Neural cell (in vitro differentiated cells): Measurements from ENCODE around the gene TIMM23. TPM values are rescaled to one million over a fixed set of nuclear protein-coding genes. Genes with fewer than 3 reads are reported as not detected.

Experiments
- H2AFZ ChIP-seq: fragments of 200-600, 300-800 bp; sonication (generic), shearing (Covaris generic); 2 replicates; pipeline ENCODE4 v1.6.0; 2014; ENCODE audit warnings: low read depth, mild to moderate bottlenecking, antibody characterized with exemption, low read length, moderate library complexity
- H3F3A ChIP-seq: fragments of 200-600 bp; shearing (Covaris generic); 2 replicates; pipeline ENCODE4 v1.6.1; 2016; ENCODE audit warnings: mild to moderate bottlenecking, moderate library complexity, mixed read lengths, antibody characterized with exemption, low read length; ENCODE audit not compliant: insufficient read depth, poor library complexity, severe bottlenecking
- H3K27ac ChIP-seq: fragments of 200-600, 300-800 bp; sonication (generic), shearing (Covaris generic); 2 replicates; pipeline ENCODE4 v1.5.1; 2014; ENCODE audit warnings: mild to moderate bottlenecking, low read length, moderate library complexity
- H3K27me3 ChIP-seq: fragments of 300-800, 200-600 bp; sonication (generic), shearing (Covaris generic); 2 replicates; pipeline ENCODE4 v1.6.0; 2014; ENCODE audit warnings: mild to moderate bottlenecking, low read depth, low read length, moderate library complexity; ENCODE audit not compliant: insufficient read depth
- H3K36me3 ChIP-seq: fragments of 300-800, 200-600 bp; sonication (generic), shearing (Covaris generic); 2 replicates; pipeline ENCODE4 v1.5.1; 2014; ENCODE audit warnings: mild to moderate bottlenecking, antibody characterized with exemption, low read length, moderate library complexity; ENCODE audit not compliant: insufficient read depth
- H3K4me2 ChIP-seq: fragments of 300-800, 200-600 bp; sonication (generic), shearing (Covaris generic); 2 replicates; pipeline ENCODE4 v1.6.0; 2014; ENCODE audit warnings: mild to moderate bottlenecking, low read length
- H3K4me3 ChIP-seq: fragments of 300-800, 200-600 bp; sonication (generic), shearing (Covaris generic); 2 replicates; pipeline ENCODE4 v1.5.1; 2014; ENCODE audit warnings: mild to moderate bottlenecking, low read length, moderate library complexity
- H3K79me2 ChIP-seq: fragments of 200-600 bp; shearing (Covaris generic); replicated peaks from 2 replicates; pipeline ENCODE4 v1.6.0; 2014; ENCODE audit warnings: mild to moderate bottlenecking, low read length, moderate library complexity; ENCODE audit not compliant: insufficient read depth
- H3K9ac ChIP-seq: fragments of 300-800, 200-600 bp; sonication (generic), shearing (Covaris generic); 2 replicates; pipeline ENCODE4 v1.6.1; 2016; ENCODE audit warnings: mild to moderate bottlenecking, low read length, mixed read lengths
- H3K9me2 ChIP-seq: fragments of 200-600 bp; shearing (Covaris generic); 2 replicates; pipeline ENCODE4 v1.6.1; 2016; ENCODE audit warnings: mild to moderate bottlenecking, low read length, mixed read lengths; ENCODE audit not compliant: insufficient read depth
- H3K9me3 ChIP-seq: fragments of 200-600, 300-800 bp; sonication (generic), shearing (Covaris generic); 2 replicates; pipeline ENCODE4 v1.6.1; 2016; ENCODE audit warnings: mild to moderate bottlenecking, mixed run types, low read length, moderate library complexity, mixed read lengths
- H4K20me1 ChIP-seq: fragments of 200-600 bp; shearing (Covaris generic); 2 replicates; pipeline ENCODE4 v1.6.1; 2016; ENCODE audit warnings: mild to moderate bottlenecking, mixed run types; ENCODE audit not compliant: insufficient read depth
- EP300 ChIP-seq: fragments of 450-650 bp; conservative IDR thresholded peaks from 2 replicates; pipeline ENCODE4 v1.6.1; 2014; ENCODE audit warnings: antibody characterized with exemption, mild to moderate bottlenecking, moderate library complexity; ENCODE audit not compliant: poor library complexity, severe bottlenecking
- EZH2 ChIP-seq: fragments of 200-600, 300-800 bp; shearing (Covaris generic), sonication (generic); IDR thresholded peaks from 2 replicates; pipeline ENCODE4 v1.6.1; 2014; ENCODE audit warnings: antibody characterized with exemption, low read length, borderline replicate concordance, mild to moderate bottlenecking; ENCODE audit not compliant: insufficient read depth, poor library complexity, severe bottlenecking
- POLR2AphosphoS5 ChIP-seq: IDR thresholded peaks from 2 replicates; pipeline ENCODE4 v1.6.1; 2012
- RAD21 ChIP-seq: fragments of 450-650 bp; conservative IDR thresholded peaks from 2 replicates; pipeline ENCODE4 v1.6.1; 2014; ENCODE audit warnings: antibody characterized with exemption, mild to moderate bottlenecking, moderate library complexity
- SMC3 ChIP-seq: fragments of 450-650 bp; conservative IDR thresholded peaks from 2 replicates; pipeline ENCODE4 v1.6.1; 2014; ENCODE audit warnings: antibody characterized with exemption, mild to moderate bottlenecking, moderate library complexity; ENCODE audit not compliant: poor library complexity
- TAF1 ChIP-seq: IDR thresholded peaks from 2 replicates; pipeline ENCODE4 v1.6.1; 2012; ENCODE audit warnings: low read depth
- polyA plus RNA-seq: library from polyadenylated mRNA; depleted of rRNA; stranded (reverse); fragments of >200 nt; gene quantifications from 2 replicates; pipeline ENCODE4 v1.2.3, GENCODE V29; 2014
- TF ChIP-seq, protein P1 (sequence below): fragments of 450-650 bp; IDR thresholded peaks from 2 replicates; pipeline ENCODE4 v1.5.1; 2014; ENCODE audit warnings: antibody characterized with exemption, mild to moderate bottlenecking, moderate library complexity; ENCODE audit not compliant: poor library complexity, severe bottlenecking
- TF ChIP-seq, protein P2 (sequence below): IDR thresholded peaks from 2 replicates; pipeline ENCODE4 v1.6.1; 2012; ENCODE audit warnings: borderline replicate concordance

Gene TIMM23
- polyA plus RNA-seq, 1 donor from 2014 or later = 67.0 TPM

DNA sequence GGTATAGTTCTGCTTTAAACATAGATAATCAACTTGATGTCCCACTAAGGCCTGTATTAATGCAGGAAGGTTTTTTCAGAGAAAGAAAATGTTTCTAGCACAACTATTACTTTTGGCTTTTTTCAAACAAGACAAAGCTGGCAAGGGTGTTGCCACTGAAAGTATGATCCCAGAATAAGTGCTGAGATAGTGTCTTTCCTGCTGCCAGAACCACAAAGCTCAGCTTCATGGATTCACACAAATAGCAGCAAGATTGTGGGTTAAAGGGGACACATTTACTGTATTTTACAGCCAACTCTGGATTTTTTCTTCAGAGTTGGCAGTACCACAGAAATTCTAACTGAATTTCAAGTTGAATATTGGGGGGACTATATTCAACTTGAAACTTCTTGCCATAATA lies 53.8 kb downstream of the TIMM23 start:
- TF ChIP-seq, protein P1, sequence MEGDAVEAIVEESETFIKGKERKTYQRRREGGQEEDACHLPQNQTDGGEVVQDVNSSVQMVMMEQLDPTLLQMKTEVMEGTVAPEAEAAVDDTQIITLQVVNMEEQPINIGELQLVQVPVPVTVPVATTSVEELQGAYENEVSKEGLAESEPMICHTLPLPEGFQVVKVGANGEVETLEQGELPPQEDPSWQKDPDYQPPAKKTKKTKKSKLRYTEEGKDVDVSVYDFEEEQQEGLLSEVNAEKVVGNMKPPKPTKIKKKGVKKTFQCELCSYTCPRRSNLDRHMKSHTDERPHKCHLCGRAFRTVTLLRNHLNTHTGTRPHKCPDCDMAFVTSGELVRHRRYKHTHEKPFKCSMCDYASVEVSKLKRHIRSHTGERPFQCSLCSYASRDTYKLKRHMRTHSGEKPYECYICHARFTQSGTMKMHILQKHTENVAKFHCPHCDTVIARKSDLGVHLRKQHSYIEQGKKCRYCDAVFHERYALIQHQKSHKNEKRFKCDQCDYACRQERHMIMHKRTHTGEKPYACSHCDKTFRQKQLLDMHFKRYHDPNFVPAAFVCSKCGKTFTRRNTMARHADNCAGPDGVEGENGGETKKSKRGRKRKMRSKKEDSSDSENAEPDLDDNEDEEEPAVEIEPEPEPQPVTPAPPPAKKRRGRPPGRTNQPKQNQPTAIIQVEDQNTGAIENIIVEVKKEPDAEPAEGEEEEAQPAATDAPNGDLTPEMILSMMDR = no peak
- TF ChIP-seq RAD21 = no peak
- no peak for TF ChIP-seq TAF1
- TF ChIP-seq, protein P2, sequence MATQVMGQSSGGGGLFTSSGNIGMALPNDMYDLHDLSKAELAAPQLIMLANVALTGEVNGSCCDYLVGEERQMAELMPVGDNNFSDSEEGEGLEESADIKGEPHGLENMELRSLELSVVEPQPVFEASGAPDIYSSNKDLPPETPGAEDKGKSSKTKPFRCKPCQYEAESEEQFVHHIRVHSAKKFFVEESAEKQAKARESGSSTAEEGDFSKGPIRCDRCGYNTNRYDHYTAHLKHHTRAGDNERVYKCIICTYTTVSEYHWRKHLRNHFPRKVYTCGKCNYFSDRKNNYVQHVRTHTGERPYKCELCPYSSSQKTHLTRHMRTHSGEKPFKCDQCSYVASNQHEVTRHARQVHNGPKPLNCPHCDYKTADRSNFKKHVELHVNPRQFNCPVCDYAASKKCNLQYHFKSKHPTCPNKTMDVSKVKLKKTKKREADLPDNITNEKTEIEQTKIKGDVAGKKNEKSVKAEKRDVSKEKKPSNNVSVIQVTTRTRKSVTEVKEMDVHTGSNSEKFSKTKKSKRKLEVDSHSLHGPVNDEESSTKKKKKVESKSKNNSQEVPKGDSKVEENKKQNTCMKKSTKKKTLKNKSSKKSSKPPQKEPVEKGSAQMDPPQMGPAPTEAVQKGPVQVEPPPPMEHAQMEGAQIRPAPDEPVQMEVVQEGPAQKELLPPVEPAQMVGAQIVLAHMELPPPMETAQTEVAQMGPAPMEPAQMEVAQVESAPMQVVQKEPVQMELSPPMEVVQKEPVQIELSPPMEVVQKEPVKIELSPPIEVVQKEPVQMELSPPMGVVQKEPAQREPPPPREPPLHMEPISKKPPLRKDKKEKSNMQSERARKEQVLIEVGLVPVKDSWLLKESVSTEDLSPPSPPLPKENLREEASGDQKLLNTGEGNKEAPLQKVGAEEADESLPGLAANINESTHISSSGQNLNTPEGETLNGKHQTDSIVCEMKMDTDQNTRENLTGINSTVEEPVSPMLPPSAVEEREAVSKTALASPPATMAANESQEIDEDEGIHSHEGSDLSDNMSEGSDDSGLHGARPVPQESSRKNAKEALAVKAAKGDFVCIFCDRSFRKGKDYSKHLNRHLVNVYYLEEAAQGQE = no peak
- no peak for TF ChIP-seq POLR2AphosphoS5
- TF ChIP-seq SMC3 = no peak

DNA sequence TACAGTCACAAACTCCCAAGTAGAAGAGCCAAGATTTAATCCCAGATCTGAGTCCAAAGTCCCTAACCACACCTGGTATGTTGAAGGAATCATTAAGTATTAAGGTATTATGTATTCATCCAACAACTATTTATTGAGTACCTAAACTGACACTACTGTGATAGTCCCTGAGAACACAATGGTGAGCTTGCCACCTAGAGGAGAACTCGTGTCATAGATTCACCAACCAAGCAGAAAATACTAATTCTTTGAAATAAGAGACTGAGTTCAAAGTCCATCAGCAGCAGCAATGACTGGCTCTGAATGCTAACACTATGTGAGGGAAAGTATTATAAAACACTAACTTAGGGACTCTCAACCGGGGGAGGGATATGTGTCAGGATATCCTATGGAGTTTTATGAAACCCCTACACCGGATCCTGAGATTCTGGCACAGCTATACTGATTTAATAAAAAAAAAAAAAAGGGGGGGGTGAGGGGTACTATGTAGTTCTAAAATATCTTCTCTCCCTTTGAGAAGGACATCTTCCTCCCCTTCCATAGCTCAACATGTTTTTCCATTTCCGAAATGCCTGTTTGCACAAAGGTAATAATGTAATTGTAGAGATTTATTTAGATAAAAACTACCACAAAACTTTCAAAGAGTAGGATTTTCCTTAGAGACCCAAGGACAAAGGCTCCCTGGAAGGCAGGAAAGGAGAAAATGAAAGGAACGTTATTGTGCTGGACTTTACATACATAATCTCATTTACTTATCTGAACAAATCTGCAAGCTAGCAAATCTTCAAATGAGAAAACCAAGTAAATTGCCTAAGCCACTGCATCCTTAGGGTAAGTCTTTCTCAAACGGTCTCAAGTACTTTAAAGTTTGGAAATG lies 56.5 kb downstream of the TIMM23 start:
- H3K79me2 ChIP-seq = peaks cover 46% of the 10 kb centered on the region
- no peaks in the 10 kb centered on the region for H4K20me1 ChIP-seq
- peak overlapping the region; percentile 97 for H3K9ac ChIP-seq

More for the DNA sequence above, 53.8 kb downstream of the TIMM23 start:
- H3K4me3 ChIP-seq = no peak overlapping the region
- H3F3A ChIP-seq = no peaks in the 10 kb centered on the region
- H4K20me1 ChIP-seq = no peaks in the 10 kb centered on the region
- no peak overlapping the region for H3K4me2 ChIP-seq
- H2AFZ ChIP-seq = no peak overlapping the region
- no peaks in the 10 kb centered on the region for H3K9me2 ChIP-seq
- peaks cover 65% of the 10 kb centered on the region for H3K79me2 ChIP-seq
- H3K27ac ChIP-seq = no peak overlapping the region
- H3K9me3 ChIP-seq = no peaks in the 10 kb centered on the region
- H3K36me3 ChIP-seq = no peaks in the 10 kb centered on the region
- H3K27me3 ChIP-seq = no peaks in the 10 kb centered on the region
- H3K9ac ChIP-seq = no peak overlapping the region

More for the DNA sequence above, 56.5 kb downstream of the TIMM23 start:
- Histone ChIP-seq H2AFZ (no peak overlapping the region), H3K9me3 (no peaks in the 10 kb centered on the region), H3K4me3 (peak overlapping the region; percentile 84), H3K4me2 (peak overlapping the region; percentile 95), H3F3A (no peaks in the 10 kb centered on the region), H3K9me2 (no peaks in the 10 kb centered on the region), H3K36me3 (no peaks in the 10 kb centered on the region), H3K27me3 (no peaks in the 10 kb centered on the region), H3K27ac (no peak overlapping the region)
- TF ChIP-seq RAD21 = peak; percentile 61
- no peak for TF ChIP-seq POLR2AphosphoS5
- TF ChIP-seq EZH2 = no peak
- TF ChIP-seq SMC3 = peak; percentile 53
- TF ChIP-seq, protein P1 = peak; percentile 73
- no peak for TF ChIP-seq TAF1
- TF ChIP-seq EP300 = no peak
